ENCODE data around the gene ADGRG7. TPM values are rescaled to one million over a fixed set of nuclear protein-coding genes. Genes with fewer than 3 reads are reported as not detected.

The ADGRG7 gene
- total RNA-seq, 2 donors from 2014 or later: not detected

DNA sequence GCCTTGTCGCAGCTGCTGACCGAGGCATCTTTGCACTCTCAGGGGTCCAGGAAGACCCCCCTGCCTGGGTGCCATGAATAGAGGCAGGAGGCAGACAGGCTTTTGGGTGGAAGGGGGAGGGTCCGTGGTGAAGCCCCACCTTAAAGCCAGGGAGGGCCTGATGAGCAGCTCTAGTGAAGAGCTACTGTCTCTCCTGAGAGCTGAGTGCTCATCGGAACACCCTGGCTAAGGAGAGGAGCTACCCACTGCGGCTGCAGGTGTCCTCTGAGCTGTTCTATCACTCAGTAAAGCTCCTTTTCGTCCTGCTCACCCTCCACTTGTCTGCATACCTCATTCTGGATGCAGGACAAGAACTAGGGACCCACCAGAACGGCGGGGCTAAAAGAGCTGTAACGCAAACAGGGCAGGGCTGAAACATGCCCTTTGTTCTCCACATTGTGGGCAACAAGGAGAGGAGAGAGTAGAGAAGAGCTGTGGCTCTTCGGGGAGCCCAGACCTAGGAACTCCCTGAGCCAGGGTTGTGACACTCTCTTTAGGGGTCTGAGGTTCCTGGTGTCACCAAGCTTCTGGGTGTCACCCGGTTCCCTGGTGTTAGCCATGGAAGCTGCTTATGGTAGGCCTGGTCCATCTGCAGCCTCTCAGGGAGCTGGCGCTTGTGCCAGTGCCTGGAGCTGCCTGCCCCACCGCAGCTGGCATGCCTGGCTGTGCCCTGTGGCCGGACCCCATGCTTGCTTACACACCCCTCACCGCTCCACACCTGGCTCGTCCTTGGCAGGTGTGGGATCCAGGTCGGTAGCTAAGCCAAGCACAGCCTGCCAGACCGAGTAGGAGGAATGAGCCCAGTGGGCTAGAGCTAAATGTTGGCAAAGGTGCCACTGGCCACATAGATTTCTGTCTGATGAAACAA is 73.7 kb downstream of the ADGRG7 start:
- peak in 1 of 2 donors; percentile 44 for ATAC-seq
- no peak for DNase-seq

DNA sequence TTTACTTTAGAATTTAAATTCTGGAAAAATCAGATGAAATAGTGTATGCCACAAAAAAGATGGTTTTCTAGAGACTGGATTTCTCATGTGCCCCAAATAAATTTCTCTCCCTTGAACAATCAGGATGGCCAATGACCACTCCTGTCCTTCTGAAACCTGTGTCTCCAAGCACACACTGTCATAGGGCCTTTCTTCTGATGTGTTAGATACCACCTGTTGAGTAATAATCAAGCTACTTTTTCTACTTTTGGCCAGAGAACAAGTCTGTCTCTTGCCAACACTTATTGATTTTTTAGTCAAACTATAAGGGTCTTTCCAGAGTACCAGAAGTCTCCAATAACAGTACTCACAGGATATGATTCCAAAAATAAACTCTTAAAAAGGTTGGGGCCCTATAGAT is 83.8 kb downstream of the ADGRG7 start:
- DNase-seq (no peak), ATAC-seq (no peak)
- intact Hi-C loops (cut with DNase I): no loop called here

More for the DNA sequence above, 73.7 kb downstream of the ADGRG7 start:
- intact Hi-C loops (cut with DNase I): no loop called here

DNA sequence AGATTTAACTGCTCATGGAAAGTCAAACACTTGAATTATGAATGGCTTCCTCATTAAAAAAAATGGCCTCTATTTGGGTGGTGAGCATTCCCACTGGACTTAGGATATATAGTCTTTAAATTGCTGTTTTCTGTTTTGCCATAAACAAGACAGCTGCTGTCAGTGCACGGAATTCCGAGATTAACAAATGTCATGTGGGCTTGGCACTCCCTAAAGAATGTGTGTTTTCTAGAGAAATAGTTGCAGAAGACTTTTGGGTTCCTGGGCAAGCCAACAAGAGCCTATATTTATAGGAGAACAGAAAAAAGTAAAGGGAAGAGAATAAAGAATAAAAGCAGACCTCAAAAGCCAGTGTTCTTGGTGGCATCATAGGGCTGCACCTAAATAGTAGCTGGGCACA is 86.3 kb downstream of the ADGRG7 start:
- intact Hi-C loops (cut with DNase I): no loop called here
- DNase-seq (no peak), ATAC-seq (no peak)

DNA sequence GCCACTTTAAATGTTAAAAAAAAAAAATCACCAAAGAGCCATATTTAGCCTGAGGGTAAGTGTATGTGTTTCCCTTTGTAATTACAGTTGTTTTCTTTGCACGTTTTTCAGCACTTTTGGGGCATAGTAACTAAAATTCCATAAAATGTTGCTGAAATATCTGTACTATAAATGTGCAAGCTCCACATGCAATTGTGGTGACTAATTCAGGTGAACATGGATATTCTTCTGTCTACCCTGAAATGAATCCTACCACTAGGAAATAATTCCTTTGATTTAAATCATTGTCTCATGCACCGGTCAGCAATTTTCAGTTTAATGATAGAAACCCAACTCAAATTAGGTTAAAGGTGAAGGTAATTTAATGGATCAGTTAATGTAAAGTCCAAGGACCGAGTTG is 86.8 kb downstream of the ADGRG7 start:
- ATAC-seq (no peak), DNase-seq (no peak)
- intact Hi-C loops (cut with DNase I): no loop called here

DNA sequence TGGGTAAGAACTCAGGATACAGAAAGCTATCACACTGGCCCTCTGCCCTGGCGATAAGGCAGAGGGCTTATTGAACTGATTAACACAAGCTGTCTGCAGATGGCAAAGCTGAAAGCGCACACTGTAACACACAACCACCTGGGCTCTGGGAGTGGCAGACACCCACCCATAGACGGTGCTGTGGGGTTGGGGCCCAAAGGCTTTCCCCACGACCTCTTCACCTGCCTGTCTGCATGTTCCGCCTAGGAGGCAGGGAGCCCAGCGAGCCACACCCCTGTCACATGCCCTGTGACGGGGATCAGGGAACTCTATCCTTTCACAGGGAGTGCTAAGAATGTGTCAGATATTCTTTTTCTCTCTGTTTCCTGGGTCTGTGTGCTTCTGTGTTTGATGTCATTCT is 87.8 kb downstream of the ADGRG7 start:
- no peak for DNase-seq
- intact Hi-C loops (cut with DNase I): no loop called here
- ATAC-seq: peak; percentile 15 to 34

DNA sequence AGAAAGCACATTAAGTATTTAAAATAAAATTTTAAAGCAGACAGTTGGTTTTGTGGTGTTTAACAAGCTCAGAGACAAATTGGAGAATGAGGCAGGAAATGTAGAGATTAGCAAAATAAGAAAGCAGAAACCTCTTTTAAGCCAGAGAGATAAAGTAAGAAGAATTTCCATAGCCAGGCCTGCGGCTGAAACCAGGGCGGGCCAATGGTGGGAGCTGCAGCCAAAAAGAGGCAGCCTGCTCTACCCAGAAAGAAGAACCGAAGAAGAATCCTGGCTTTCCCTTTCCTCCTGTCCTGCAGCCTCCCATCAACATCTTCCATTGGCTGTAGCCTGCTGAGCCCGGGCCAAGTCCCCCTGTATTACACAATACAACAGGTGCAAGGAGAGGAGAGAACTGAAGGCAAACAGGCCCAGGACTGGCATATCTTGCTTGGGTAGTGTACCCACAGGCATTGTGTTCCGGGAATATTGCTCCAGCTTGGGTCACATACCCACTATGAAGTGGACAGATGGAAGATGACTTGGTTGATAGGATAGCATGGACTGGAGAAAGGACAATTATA is 88.4 kb downstream of the ADGRG7 start:
- intact Hi-C loops (cut with DNase I): no loop called here
- ATAC-seq: peak in 1 of 2 donors; percentile 50

DNA sequence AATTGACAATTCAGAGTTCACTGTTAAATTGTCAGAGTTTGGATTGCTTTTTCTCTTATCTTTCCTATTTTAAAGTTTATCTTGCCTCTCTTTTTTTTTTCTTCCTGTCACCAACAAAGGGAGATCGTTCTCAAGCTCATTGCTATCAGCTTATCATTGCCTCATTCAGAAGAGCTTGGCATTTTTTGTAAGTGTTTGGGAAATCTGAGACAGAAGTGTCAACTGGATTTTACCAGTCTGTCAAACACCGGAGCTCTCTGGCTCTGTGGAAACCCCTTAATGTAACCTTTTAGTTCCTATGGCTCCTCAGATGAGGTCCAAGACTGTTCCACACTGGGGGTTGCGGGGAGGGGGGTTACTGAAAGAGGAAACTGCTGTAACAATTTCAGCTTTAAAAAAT is 89.3 kb downstream of the ADGRG7 start:
- ATAC-seq (no peak), DNase-seq (no peak)
- intact Hi-C loops (cut with DNase I): no loop called here

More for the DNA sequence above, 88.4 kb downstream of the ADGRG7 start:
- no peak for DNase-seq

DNA sequence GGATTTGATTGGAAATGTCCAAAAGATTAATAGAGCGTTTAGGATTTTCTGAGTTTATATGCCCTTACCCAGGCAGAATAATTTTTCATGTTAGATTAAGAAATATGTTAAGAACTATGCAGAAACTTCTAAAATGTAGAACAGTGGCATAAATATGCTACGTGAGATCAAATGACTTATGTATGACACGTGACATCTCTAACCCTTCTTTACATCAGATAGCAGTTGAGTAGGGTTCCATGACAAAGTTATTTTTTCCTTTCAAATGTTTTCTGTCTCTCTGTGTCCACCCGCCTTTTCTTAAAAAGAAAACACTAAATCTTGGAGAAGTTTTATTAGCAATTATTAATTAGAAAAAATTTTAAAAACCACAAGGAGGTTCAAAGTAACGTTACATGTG is 91.3 kb downstream of the ADGRG7 start:
- intact Hi-C loops (cut with DNase I): no loop called here
- DNase-seq (no peak), ATAC-seq (no peak)

DNA sequence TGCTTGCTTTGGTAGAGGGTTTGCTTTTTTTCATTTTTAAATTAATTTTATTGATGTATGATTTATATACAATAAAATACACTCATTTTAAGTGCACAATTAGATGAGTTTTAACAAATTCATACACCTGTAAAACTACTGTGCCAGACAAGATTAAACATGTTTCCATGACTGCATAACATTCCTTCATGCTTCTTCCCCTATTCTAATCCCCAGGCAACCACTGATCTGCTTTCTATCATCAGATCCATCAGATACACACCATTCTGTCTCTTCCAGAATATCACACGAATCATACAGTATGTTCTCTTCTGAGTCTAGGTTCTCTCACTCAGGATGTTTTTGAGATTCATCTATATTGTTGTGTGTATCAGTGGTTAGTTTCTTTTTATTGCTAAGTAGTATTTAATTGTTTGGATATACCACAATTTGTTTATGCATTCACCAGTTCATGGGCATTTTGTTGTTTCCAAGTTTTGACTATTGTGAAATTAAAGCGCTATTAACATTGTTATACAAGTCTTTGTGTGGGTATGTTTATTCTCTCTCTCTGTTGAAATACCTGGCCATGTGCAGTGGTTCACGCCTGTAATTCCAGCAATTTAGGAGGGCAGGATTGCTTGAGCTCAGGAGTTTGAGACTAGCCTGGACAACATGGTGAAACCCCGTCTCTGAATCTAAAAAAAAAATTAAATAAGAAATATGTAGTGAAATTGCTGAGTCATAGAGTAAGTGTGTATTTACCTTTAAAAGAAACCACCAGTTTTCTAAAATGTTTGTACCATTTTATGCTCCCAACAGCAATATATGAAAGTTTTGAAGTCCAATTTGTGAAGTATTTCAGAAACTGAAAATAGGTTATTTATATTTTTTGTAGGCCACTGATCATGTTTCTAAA is 92.9 kb downstream of the ADGRG7 start:
- intact Hi-C loops (cut with DNase I): no loop called here
- ATAC-seq (no peak), DNase-seq (no peak)

DNA sequence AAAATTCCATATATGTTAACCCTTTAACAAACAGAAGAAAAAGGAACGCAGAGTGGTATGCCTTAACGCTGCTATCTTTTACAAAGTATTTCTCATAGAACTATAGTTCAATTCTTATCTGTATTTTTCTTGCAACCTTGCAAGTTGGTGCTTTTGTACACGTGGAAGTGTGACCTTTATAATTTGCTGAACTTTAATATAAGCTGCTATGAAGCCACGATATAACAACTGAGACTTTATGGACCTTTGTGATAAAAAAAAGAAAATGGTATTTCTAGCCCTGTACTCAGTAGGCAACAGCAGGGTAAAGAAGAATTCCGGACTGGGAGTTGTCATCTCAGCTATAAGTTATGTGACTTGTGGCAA is 93.6 kb downstream of the ADGRG7 start:
- no peak for ATAC-seq
- intact Hi-C loops (cut with DNase I): no loop called here
- DNase-seq: no peak

DNA sequence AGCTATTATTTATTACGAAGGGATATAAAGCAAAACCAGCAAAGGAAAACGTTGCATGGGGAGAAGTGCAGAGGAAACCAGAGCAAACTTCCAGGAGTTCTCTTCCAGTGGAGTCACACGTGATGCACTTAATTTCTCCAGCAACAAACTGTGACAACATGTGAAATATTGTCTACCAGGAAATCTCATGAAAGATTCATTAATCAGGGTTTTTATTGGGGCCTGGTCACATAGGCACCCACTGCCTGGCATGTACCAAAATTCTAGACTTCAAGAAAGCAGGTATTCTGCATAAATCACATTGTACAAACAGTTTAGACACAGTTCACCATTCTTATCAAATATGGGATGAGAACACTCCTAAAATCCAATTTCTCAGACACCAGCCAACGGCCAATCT is 94.5 kb downstream of the ADGRG7 start:
- DNase-seq (no peak), ATAC-seq (no peak)
- intact Hi-C loops (cut with DNase I): no loop called here

DNA sequence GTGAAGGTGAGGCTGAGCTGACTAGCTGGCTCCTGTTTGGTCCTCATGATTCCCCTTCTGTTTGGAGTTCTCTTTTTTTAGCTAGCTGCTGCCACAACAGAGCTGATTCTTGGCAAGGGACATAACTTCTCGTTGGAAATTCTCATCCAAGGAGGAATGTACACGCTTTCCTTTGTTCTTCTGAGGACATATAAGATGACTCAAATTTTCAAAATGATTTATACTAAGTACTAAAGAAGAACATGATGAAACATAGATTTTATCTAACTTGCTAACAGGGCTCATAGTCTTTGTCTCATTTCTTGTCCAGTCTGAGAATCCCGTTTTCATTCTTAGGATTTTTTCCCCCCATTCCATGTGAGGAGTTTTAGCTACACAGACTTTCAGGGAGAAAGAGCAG is 97.0 kb downstream of the ADGRG7 start:
- ATAC-seq: no peak
- intact Hi-C loops (cut with DNase I): no loop called here
- DNase-seq: no peak

DNA sequence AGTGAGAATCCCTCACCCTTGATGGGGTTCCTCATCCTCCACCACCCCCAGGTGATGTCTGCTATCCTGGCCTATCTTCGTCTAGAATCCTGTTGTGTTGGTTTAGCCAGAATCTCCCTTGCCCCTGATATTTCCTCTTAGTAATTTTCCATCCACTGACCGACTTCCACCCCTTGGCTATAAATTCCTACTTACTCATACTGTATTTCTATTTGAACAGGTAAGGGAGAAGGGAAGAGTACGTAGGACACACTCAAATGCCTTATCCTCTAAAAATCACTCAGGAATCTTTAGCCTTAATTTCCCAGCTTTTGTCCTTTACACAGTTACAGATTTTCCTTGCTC is 99.2 kb downstream of the ADGRG7 start:
- ATAC-seq: no peak
- intact Hi-C loops (cut with DNase I): no loop called here
- DNase-seq: no peak

DNA sequence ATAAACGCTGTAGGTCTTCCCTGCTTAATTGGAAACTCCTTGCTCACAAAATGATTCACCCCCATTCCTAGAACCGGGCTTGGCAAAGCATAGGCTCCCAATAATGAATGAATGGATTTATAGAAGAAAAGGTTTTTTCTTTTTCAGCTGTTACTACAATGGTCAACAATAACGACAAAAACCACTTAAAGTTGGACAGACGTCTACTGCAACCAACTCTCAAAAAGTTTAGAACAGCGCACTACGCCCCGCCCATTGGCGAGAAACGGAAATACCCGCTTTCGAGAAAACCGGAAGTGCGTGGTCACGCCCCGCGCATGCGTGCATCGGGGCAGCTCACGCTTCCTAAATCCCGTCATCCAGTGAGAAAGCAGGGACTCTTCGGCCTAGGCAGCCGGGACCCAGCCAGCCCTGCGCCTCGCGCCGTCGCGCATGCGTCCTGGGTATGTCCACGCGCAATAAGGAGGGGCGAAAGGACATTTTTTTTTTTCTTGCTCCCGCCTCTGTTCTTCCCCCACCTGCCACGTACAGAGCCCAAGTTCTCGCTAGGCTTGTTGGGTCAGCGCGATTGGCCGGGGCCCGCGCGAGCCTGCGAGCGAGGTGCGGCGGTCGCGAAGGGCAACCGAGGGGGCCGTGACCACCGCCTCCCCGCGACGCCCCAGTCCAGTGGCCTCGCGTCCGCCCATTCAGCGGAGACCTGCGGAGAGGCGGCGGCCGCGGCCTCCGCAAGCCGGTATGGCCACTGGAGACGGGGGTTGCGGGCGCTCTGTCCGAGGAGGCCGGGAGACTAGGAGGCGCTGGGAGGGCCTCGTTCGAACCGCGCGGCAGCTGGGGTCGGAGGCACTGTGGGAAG is 99.8 kb downstream of the ADGRG7 start, which contains the start of gene TFG:
TSS of gene TFG (plus strand) at position 506 of the 853 bp plus-strand sequence. CDS start 4,192 bp downstream, outside the sequence.
- intact Hi-C loops (cut with DNase I): no loop called here
- DNase-seq (peak; percentile 99), ATAC-seq (peak; percentile 97 to 98)

DNA sequence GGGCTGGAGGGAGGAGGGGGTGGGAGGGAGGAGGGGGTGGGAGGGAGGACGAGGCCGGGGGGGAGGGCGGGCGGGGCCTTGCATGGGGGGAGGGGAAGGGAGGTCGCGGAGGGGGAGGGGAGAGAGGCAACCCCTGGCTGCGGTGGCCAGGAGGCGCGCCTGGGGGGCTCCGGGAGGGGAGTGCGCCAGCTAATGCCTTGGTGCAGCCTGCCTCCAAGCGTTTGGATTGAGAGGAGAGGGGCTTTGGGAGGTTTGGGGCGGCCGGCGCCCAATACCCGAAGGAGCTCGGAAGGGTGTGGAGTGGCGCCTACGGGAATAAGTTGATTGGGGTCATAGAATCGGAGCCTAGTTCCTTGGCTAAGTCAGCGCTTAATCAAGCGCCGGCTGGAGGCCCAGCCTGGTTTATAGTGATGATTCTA is 100.5 kb downstream of the ADGRG7 start:
- intact Hi-C loops (cut with DNase I): loop anchor here in 1 of 2 donors (5.0 kb wide), 1 partner anchor 42 kb away; no protein-coding TSS in a partner anchor
- DNase-seq: peak; percentile 39

DNA sequence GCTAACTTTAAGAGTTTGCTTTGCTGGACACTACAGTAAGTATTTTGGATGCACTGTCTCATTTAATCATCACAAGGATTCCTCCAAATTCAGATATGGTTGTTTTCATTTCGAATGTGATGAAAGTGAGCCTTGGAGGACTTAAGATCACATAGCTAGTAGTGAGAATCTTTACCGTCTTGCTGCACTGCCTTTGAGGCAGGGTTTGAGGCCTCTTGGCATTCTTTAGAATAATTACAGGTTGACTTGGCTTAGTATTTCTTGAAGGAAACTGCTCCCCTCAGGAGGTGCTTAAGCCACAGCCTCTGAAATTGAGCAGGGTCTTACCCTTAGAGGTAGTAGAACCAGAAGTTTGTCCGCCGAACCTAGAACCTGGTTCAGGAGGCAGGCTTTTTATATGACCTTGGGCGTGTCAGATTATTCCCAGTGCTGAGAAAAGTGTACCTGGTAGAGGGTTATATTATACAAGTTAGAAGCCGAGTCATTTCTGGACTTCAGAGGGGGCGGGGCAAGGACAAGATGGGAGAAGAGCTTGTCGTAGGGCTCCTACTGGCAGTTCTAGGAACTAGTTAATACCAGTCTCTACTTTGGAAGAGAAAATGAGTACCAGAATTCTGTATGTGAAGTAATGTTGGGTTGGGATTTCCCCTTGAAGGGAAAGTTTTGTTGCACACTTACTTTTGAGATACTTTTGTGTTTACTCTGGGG is 101.0 kb downstream of the ADGRG7 start:
- DNase-seq: peak; percentile 37
- ATAC-seq: peak in 1 of 2 donors; percentile 8
- intact Hi-C loops (cut with DNase I): loop anchor here in 1 of 2 donors (5.0 kb wide), 1 partner anchor 42 kb away; no protein-coding TSS in a partner anchor

More for the DNA sequence above, 100.5 kb downstream of the ADGRG7 start:
- ATAC-seq: peak; percentile 17 to 42

DNA sequence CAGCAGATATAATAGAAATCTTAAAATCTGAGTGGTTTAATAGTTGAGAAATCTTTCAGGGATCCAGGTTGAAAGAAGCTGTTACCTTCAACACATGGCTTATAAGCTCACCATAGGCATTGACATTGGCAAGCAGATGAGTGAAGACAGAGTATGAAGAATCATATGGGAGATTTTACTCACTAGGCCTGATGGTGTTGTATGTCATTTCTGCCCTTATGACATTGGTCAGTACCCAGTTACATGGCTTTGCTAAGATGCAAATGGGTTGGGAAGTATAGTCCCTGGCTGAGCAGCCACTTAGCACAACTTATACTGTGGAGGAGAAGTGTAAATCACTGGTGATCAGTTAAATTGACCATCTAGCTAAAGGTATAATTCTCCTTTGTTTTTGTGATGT is 105.8 kb downstream of the ADGRG7 start:
- ATAC-seq (no peak), DNase-seq (no peak)
- intact Hi-C loops (cut with DNase I): no loop called here

DNA sequence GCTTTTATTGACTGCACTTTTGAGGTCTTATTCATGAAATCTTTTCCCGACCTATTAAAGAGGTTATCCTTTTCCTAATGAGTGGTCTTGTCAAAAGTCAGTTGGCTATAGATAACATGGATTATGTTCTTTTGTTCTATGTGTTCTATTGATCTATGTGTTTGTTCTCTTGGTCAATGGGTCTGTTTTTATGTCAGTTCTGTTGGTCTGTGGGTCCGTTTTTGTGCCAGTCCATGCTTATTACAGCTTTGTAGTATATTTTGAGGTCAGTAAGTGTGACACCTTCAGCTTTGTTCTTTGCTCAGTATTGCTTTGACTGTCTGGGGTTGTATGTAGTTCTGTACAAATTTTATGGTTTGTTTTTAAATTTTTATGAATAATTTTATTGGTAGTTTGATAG is 107.7 kb downstream of the ADGRG7 start:
- intact Hi-C loops (cut with DNase I): no loop called here
- ATAC-seq (no peak), DNase-seq (no peak)

Data from left cardiac atrium (tissue), 4 donors.